A549 treated with RU486 at 1 μM for 4 hours (cell line): ENCODE data around the gene ADGRL4. TPM values are rescaled to one million over a fixed set of nuclear protein-coding genes. Genes with fewer than 3 reads are reported as not detected.

Source experiments
- total RNA-seq: library from RNA; stranded (reverse); fragments of 200-300 nt; extraction: Qiagen RNA extraction; gene quantifications from 5 replicates; pipeline ENCODE4 v1.2.3, GENCODE V29; 2022; ENCODE audit warnings: low read depth

ADGRL4 gene
- not detected in 5 replicates for total RNA-seq

GRCh38 chr1:79006564-79006963 lies at the start of gene ADGRL4:
Gene ADGRL4 (minus strand): TSS chr1:79006730. CDS start chr1:79006654, 76 bp downstream.

